ENCODE measurements around the gene GGT6. TPM values are rescaled to one million over a fixed set of nuclear protein-coding genes. Genes with fewer than 3 reads are reported as not detected.

Gene GGT6
- polyA plus RNA-seq, 1 donor (not counting 4 experiments of a cell fraction or from before 2014, with no cell fraction given) = 0.93 TPM

DNA sequence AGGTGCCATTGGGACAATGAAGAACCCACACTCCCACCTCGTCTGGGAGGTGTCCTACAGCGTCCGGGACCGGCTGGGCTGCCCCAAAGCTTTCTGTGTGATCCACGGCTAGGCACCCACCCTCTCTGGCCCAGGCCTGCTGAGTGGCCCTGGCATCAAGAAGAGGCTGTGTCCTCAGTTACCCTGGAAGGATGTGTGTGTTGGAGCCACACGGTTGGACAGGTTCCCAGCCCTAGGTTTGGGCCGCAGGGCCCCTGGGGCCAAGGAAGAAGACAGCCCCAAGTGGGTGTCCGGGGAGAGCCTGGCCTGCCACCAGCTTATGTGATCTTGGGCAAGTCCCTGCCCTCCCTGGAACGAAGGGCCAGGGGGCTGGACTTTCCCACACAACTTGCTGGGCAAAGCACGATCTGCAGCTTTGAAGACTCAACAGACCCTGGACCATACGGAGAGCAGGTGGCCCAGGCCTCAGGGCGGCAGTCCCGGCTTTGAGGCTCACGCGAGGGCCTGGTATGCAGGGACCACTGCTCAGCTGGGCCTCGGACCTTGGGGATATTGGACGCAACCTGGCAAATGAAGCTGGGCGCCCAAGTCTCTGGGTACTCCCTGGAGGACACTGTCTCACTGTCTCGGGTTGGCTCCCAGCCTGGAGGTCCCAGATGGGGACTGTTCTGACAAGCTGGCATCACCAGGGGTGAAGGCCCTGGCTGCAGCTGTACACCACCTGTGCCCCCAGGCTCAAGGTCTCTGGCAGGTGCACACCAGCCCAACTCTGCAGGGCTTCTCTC lies 22.7 kb downstream of the GGT6 start:
- H3K9ac ChIP-seq (ENCODE audit: control insufficient read depth, extremely low read depth, insufficient read depth, low read length) = no peak overlapping the region
- no peaks in the 10 kb centered on the region for H3K9me3 ChIP-seq (ENCODE audit: control insufficient read depth, low read depth, low read length)
- DNase-seq (ENCODE audit: low read depth, low spot score) (no peak), FAIRE-seq (no peak)
- peaks cover 30 to 36% of the 10 kb centered on the region in 2 experiments for H3K36me3 ChIP-seq (ENCODE audit: control insufficient read depth in 2 of 2, extremely low read depth in 1 of 2, insufficient read depth in 2 of 2, low read length in 2 of 2)
- no peak overlapping the region for H2AFZ ChIP-seq (ENCODE audit: control insufficient read depth, low read length)
- no peaks in the 10 kb centered on the region for H3K79me2 ChIP-seq (ENCODE audit: control insufficient read depth, insufficient read depth, low read length)
- TF ChIP-seq EZH2 (IDR thresholded peaks at IDR 0.05; ENCODE audit: low read length) = no peak
- TF ChIP-seq, protein P1, sequence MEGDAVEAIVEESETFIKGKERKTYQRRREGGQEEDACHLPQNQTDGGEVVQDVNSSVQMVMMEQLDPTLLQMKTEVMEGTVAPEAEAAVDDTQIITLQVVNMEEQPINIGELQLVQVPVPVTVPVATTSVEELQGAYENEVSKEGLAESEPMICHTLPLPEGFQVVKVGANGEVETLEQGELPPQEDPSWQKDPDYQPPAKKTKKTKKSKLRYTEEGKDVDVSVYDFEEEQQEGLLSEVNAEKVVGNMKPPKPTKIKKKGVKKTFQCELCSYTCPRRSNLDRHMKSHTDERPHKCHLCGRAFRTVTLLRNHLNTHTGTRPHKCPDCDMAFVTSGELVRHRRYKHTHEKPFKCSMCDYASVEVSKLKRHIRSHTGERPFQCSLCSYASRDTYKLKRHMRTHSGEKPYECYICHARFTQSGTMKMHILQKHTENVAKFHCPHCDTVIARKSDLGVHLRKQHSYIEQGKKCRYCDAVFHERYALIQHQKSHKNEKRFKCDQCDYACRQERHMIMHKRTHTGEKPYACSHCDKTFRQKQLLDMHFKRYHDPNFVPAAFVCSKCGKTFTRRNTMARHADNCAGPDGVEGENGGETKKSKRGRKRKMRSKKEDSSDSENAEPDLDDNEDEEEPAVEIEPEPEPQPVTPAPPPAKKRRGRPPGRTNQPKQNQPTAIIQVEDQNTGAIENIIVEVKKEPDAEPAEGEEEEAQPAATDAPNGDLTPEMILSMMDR (optimal IDR thresholded peaks at IDR 0.05 in 1 of 3, IDR thresholded peaks at IDR 0.05 in 1 of 3, conservative IDR thresholded peaks at IDR 0.05 in 1 of 3; ENCODE audit: extremely low read depth in 1 of 3, insufficient read depth in 2 of 3, low read length in 3 of 3) = no peak
- H3K27ac ChIP-seq (ENCODE audit: control insufficient read depth, insufficient read depth, low read length) = no peak overlapping the region
- no peaks in the 10 kb centered on the region for H3K4me1 ChIP-seq (ENCODE audit: control insufficient read depth, extremely low read depth, insufficient read depth, low read length)
- no peak overlapping the region for H3K4me3 ChIP-seq (ENCODE audit: control insufficient read depth in 2 of 3, extremely low read depth in 1 of 3, insufficient read depth in 2 of 3, low read depth in 1 of 3, low read length in 3 of 3)
- no peaks in the 10 kb centered on the region for H3K9me1 ChIP-seq (ENCODE audit: control insufficient read depth, extremely low read depth, insufficient read depth, low read length)
- H4K20me1 ChIP-seq (ENCODE audit: control insufficient read depth, extremely low read depth, insufficient read depth, low read length) = peaks cover 14% of the 10 kb centered on the region
- peaks cover 8% of the 10 kb centered on the region for H3K27me3 ChIP-seq (ENCODE audit: control insufficient read depth, extremely low read depth, insufficient read depth, low read length)
- dilution Hi-C loops (cut with MboI; ENCODE audit: extremely low pct_ligation_motif_present, low sequenced_read_pairs) = no loop called here
- H3K4me2 ChIP-seq (ENCODE audit: control insufficient read depth, extremely low read depth, insufficient read depth, low read depth, low read length) = no peak overlapping the region

DNA sequence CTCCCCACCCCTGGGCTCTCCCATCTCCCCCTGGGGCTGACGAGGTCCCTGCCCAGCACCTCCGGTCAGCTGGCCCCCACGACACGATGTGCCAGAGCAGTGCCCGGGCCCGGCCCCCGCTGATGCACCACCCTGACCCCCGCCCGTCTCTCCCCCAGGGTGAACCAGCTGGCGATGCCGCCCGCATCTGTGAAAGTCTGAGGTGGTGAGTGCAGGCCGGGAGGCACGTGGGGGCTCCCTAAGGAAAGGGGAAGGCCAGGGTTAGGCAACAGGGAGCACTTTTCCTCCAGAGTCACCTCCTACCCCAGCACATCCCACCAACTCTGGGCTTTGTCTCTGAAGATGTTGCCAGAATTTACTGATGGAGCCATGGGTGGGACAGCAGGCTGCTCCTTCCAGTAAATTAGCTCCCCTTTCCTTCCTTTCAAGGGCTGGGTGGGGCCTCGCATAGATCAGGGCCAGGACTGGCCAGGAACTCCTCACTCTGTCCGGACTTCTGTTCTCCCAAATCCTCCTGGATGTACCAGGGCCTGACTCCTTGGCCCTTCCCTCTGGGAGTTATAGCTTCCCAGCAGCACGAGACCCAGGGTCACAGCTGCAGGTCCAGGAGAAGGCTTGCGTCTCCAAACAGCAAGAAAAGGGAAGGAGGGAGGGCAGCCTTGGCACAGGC lies 23.5 kb downstream of the GGT6 start:
- FAIRE-seq = no peak
- dilution Hi-C loops (cut with MboI; ENCODE audit: extremely low pct_ligation_motif_present, low sequenced_read_pairs) = no loop called here

More for the DNA sequence above, 23.5 kb downstream of the GGT6 start:
- H4K20me1 ChIP-seq (ENCODE audit: control insufficient read depth, extremely low read depth, insufficient read depth, low read length) = peaks cover 9% of the 10 kb centered on the region
- no peak overlapping the region for H3K4me2 ChIP-seq (ENCODE audit: control insufficient read depth, extremely low read depth, insufficient read depth, low read depth, low read length)
- no peaks in the 10 kb centered on the region for H3K79me2 ChIP-seq (ENCODE audit: control insufficient read depth, insufficient read depth, low read length)
- H3K4me1 ChIP-seq (ENCODE audit: control insufficient read depth, extremely low read depth, insufficient read depth, low read length) = no peaks in the 10 kb centered on the region
- no peak overlapping the region for H3K9ac ChIP-seq (ENCODE audit: control insufficient read depth, extremely low read depth, insufficient read depth, low read length)
- H2AFZ ChIP-seq (ENCODE audit: control insufficient read depth, low read length) = no peak overlapping the region
- no peak for DNase-seq (ENCODE audit: low read depth, low spot score)
- no peak for TF ChIP-seq EZH2 (IDR thresholded peaks at IDR 0.05; ENCODE audit: low read length)
- TF ChIP-seq, protein P1 (optimal IDR thresholded peaks at IDR 0.05 in 1 of 3, IDR thresholded peaks at IDR 0.05 in 1 of 3, conservative IDR thresholded peaks at IDR 0.05 in 1 of 3; ENCODE audit: extremely low read depth in 1 of 3, insufficient read depth in 2 of 3, low read length in 3 of 3) = no peak
- no peaks in the 10 kb centered on the region for H3K9me1 ChIP-seq (ENCODE audit: control insufficient read depth, extremely low read depth, insufficient read depth, low read length)
- peaks cover 13% of the 10 kb centered on the region for H3K27me3 ChIP-seq (ENCODE audit: control insufficient read depth, extremely low read depth, insufficient read depth, low read length)
- H3K36me3 ChIP-seq (ENCODE audit: control insufficient read depth in 2 of 2, extremely low read depth in 1 of 2, insufficient read depth in 2 of 2, low read length in 2 of 2) = peaks cover 23 to 29% of the 10 kb centered on the region in 2 experiments
- no peaks in the 10 kb centered on the region for H3K9me3 ChIP-seq (ENCODE audit: control insufficient read depth, low read depth, low read length)
- H3K27ac ChIP-seq (ENCODE audit: control insufficient read depth, insufficient read depth, low read length) = no peak overlapping the region
- no peak overlapping the region for H3K4me3 ChIP-seq (ENCODE audit: control insufficient read depth in 2 of 3, extremely low read depth in 1 of 3, insufficient read depth in 2 of 3, low read depth in 1 of 3, low read length in 3 of 3)

All from keratinocyte (primary cell).